GM19351 (cell line): ENCODE data around the gene EPOP.
"Not testable (repeated sequence)": the region's sequence is repeated elsewhere in the genome, so short reads cannot be mapped to it uniquely, and the experiment has no call there.

Experiments used
- ATAC-seq: cut with Tn5 transposase; IDR thresholded peaks from one replicate; pipeline ENCODE4 v1.9.1; 2021; ENCODE audit warnings: mild to moderate bottlenecking, moderate library complexity; ENCODE audit not compliant: unreplicated experiment

EPOP gene

GRCh38 chr17:38654411-38655398 is 20.1 kb downstream of the EPOP start:
- no peak for ATAC-seq

- ATAC-seq: no peak
These were observed 21.1 kb downstream of the EPOP start for GRCh38 chr17:38653679-38654078.

DNA sequence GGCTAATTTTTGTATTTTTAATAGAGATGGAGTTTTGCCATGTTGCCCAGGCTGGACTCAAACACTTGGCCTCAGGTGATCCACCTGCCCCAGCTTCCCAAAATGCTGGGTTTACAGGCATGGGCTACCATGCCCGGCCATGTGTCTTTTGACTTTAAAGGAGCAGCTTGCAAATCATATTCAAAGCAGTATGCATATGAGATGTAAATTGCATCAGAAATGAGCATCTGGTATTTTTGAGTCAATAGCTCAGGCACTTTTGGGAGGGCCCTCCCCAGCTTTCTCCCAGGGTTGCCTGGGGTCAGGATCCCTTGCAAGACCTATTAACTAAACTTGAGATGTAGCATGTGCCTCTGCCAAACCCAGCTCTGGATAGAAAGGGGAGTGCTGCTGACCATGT is 21.5 kb downstream of the EPOP start:
- ATAC-seq: no peak

DNA sequence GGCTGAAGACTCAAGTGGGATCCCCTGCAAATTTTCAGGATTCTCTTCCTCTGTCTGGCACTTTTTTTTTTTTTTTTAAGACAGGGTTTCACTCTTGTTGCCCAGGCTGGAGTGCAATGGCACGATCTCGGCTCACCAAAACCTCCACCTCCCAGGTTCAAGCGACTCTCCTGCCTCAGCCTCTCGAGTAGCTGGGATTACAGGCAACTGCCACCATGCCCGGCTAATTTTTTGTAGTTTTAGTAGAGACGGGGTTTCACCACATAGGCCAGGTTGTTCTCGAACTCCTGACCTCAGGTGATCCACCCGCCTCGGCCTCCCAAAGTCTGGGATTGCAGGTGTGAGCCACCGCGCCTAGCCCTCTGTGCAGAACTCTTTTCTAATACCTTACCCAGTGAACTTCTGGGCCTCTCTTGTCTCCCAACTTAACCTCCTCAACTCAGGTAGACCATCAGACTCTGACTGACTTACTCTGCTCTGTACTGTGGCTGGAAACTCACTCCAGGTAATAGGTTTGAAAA is 24.0 kb downstream of the EPOP start:
- ATAC-seq: not testable (repeated sequence)

GRCh38 chr17:38637951-38638350 is 36.8 kb downstream of the EPOP start:
- ATAC-seq: no peak

DNA sequence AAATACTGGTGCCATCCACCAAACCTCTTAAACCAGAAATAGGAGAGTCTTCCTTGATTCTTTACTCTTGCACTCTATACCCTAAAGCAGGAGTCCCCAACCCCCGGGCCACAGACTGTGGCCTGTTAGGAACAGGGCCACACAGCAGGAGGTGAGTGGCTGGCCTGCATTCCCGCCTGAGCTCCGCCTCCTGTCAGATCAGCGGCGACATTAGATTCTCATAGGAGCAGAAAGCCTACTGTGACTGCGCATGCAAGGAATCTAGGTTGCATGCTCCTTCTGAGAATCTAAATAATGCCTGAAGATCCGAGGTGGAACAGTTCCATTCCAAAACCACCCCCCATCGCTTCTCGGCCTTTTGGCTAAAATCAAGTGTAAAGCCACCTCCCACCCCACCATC is 38.7 kb downstream of the EPOP start:
- ATAC-seq: no peak

GRCh38 chr17:38632334-38632733 is 42.4 kb downstream of the EPOP start:
- ATAC-seq: no peak

GRCh38 chr17:38628441-38628840 is 46.3 kb downstream of the EPOP start:
- ATAC-seq: no peak

DNA sequence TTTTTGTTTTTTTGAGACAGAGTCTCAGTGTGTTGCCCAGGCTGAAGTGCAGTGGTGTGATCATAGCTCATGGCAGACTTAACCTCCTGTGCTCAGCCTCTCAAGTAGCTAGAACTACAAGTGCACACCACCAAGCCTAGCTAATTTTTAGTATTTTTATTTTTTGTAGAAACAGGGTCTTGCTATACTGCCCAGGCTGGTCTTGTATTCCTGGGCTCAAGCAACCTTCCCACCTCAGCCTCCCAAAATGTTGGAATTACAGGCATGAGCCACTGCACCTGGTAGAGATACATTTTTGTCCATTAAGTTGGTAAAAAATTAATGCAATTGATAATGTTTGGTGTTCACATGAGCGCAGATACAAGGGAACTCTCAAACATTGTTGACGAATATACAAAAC is 46.8 kb downstream of the EPOP start:
- no peak for ATAC-seq

- ATAC-seq: not testable (repeated sequence)
These were observed 48.0 kb downstream of the EPOP start for GRCh38 chr17:38626606-38627226.

GRCh38 chr17:38625482-38625881 is 49.3 kb downstream of the EPOP start:
- ATAC-seq: no peak

DNA sequence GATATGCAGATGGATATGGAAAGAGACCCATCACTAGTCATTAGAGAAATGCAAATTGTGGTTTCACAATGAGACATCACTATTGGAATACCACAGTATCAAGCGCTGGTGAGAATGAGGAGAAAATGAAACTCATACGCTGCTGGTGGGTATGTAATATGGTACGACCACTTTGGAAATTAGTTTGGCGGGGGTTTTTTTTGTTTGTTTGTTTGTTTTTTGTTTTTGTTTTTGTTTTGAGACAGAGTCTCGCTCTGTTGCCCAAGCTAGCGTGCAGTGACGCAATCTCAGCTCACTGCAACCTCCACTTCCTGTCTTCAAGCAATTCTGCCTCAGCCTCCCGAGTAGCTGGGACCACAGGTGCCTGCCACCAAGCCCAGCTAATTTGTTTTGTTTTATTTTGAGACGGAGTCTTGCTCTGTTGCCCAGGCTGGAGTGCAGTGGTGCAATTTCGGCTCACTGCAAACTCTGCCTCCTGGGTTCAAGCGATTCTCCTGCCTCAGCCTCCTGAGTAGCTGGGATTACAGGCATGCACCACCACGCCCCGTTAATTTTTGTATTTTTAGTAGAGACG is 49.9 kb downstream of the EPOP start:
- peak; percentile 56 for ATAC-seq
